Stomach (tissue), 9 donors: ENCODE results near the gene MSGN1. TPM values are rescaled to one million over a fixed set of nuclear protein-coding genes. Genes with fewer than 3 reads are reported as not detected.

Experiments used
- DNase-seq, 2 donors: peaks; one replicate each; pipeline versions ENCODE4 v3.0.0 to v3.0.0-alpha.2; 2013 to 2019
- H3K27ac ChIP-seq, 5 donors: fragments of 200-600 bp in 4 of 5; sonication (generic) in 4 of 5; one replicate each; pipeline ENCODE4 v1.5.1; 2013 to 2019; ENCODE audit warnings: mild to moderate bottlenecking in 1 of 5, moderate library complexity in 1 of 5
- H3K27me3 ChIP-seq, 3 donors: fragments of 200-600 bp; sonication (generic); one replicate each; pipeline ENCODE4 v1.5.1; 2017 to 2019; ENCODE audit warnings: mixed run types in 1 of 3
- H3K36me3 ChIP-seq, 4 donors: fragments of 200-600 bp; sonication (generic); 1 replicate in 3 of 4; 2 replicates in 1 of 4; pipeline ENCODE4 v1.5.1; 2016 to 2019
- H3K4me1 ChIP-seq, 4 donors: fragments of 200-600 bp; sonication (generic); one replicate each; pipeline ENCODE4 v1.5.1; 2016 to 2019
- H3K4me3 ChIP-seq, 4 donors: fragments of 200-600 bp; sonication (generic) in 3 of 4; one replicate each; pipeline ENCODE4 v1.5.1; 2016 to 2019; ENCODE audit warnings: mild to moderate bottlenecking in 1 of 4
- H3K9me3 ChIP-seq, 4 donors: fragments of 200-600 bp; sonication (generic); one replicate each; pipeline ENCODE4 v1.5.1; 2016 to 2019
- CTCF ChIP-seq, 7 experiments: fragments of 450-650 bp in 4 of 7; fragments of 200-600 bp in 3 of 7; sonication (generic) in 3 of 7; IDR thresholded peaks; one replicate each; pipeline ENCODE4 v1.5.1; 2016 to 2019; ENCODE audit warnings: antibody characterized with exemption in 7 of 7, control low read depth in 2 of 7, mild to moderate bottlenecking in 1 of 7
- EP300 ChIP-seq: sonication (generic); formaldehyde crosslinking; IDR thresholded peaks from one replicate; pipeline ENCODE4 v1.6.1; 2017; ENCODE audit warnings: antibody characterized with exemption
- POLR2A ChIP-seq, 4 donors: fragments of 450-650 bp; IDR thresholded peaks; one replicate each; pipeline ENCODE4 v1.6.1; 2016; ENCODE audit warnings: antibody characterized with exemption in 4 of 4, control low read depth in 2 of 4, mild to moderate bottlenecking in 1 of 4, moderate library complexity in 1 of 4
- POLR2AphosphoS5 ChIP-seq, 3 donors: sonication (generic); formaldehyde crosslinking; IDR thresholded peaks; one replicate each; pipeline ENCODE4 v1.6.1; 2016; ENCODE audit warnings: antibody characterized with exemption in 3 of 3
- WGBS, 5 donors: extraction: QIAGEN DNeasy Blood & Tissue Kit in 3 of 5; methylation state at CpG; one replicate each; pipeline versions ENCODE4 v1.1.5 to v1.1.7; 2013 to 2018; 5-methylcytosine and 5-hydroxymethylcytosine counted together
- intact Hi-C: fragments of 100-400 bp; cut with DNase I; formaldehyde crosslinking; loops from one replicate; pipeline ENCODE4 v1.15.1; 2023; ENCODE audit warnings: low total_unique reads
- polyA plus RNA-seq, 3 donors: library from polyadenylated mRNA; stranded (reverse); fragments of 200-250 nt; gene quantifications; one replicate each; pipeline ENCODE4 v1.2.3, GENCODE V29; 2013
- total RNA-seq, 5 donors: library from RNA; depleted of rRNA; stranded (reverse); fragments of >200 nt; gene quantifications; one replicate each; pipeline versions ENCODE4 v1.1.0 to v1.2.3, GENCODE V29; 2014 to 2016
- donor health status: healthy with polysubstance abuse.
- donor health status: Bipolar disorder and iron deficiency.
- donor health status: healthy.

MSGN1 gene
- total and polyA plus RNA-seq, 8 donors: 0.75 TPM; not detected in 7

GRCh38 chr2:17813742-17814473 is 2.4 kb upstream of the MSGN1 start:
- TF ChIP-seq POLR2A (IDR thresholded peaks at IDR 0.05) (no peak), EP300 (no peak), POLR2AphosphoS5 (IDR thresholded peaks at IDR 0.05) (no peak), CTCF (IDR thresholded peaks at IDR 0.05) (no peak)
- no peak overlapping the region for H3K27ac ChIP-seq
- no peaks in the 10 kb centered on the region for H3K27me3 ChIP-seq
- peak in 1 of 2 donors; percentile 49 for DNase-seq
- WGBS, 5 donors: 67 to 70% (median 69%) methylated on average over 5 of the region's 5 CpGs
- H3K36me3 ChIP-seq: no peaks in the 10 kb centered on the region
- no peak overlapping the region for H3K4me3 ChIP-seq
- intact Hi-C loops: no loop called here
- no peaks in the 10 kb centered on the region for H3K4me1 ChIP-seq
- no peaks in the 10 kb centered on the region for H3K9me3 ChIP-seq

GRCh38 chr2:17814601-17815000 is 1.7 kb upstream of the MSGN1 start:
- no peaks in the 10 kb centered on the region for H3K4me1 ChIP-seq
- no peak overlapping the region for H3K27ac ChIP-seq
- TF ChIP-seq POLR2A (IDR thresholded peaks at IDR 0.05) (no peak), POLR2AphosphoS5 (IDR thresholded peaks at IDR 0.05) (no peak), CTCF (IDR thresholded peaks at IDR 0.05) (no peak)
- 75 to 83% (median 81%) methylated on average over 1 of the region's 1 CpG for WGBS, 5 donors
- no peaks in the 10 kb centered on the region for H3K9me3 ChIP-seq
- H3K4me3 ChIP-seq: no peak overlapping the region
- H3K36me3 ChIP-seq: no peaks in the 10 kb centered on the region
- intact Hi-C loops: no loop called here
- no peak for DNase-seq
- H3K27me3 ChIP-seq: no peaks in the 10 kb centered on the region

GRCh38 chr2:17815468-17816184 is 634 bp upstream of the MSGN1 start:
- TF ChIP-seq EP300 (no peak), POLR2A (IDR thresholded peaks at IDR 0.05) (no peak), CTCF (IDR thresholded peaks at IDR 0.05) (no peak), POLR2AphosphoS5 (IDR thresholded peaks at IDR 0.05) (no peak)
- 58 to 74% (median 64%) methylated on average over 5 to 8 of the region's 8 CpGs for WGBS, 5 donors
- H3K27ac ChIP-seq: peak overlapping the region in 1 of 5 donors; percentile 42
- no peak overlapping the region for H3K4me3 ChIP-seq
- no peaks in the 10 kb centered on the region for H3K36me3 ChIP-seq
- no peaks in the 10 kb centered on the region for H3K9me3 ChIP-seq
- H3K27me3 ChIP-seq: no peaks in the 10 kb centered on the region
- intact Hi-C loops: no loop called here
- no peak for DNase-seq
- no peaks in the 10 kb centered on the region for H3K4me1 ChIP-seq

GRCh38 chr2:17818235-17818815 is 2.1 kb downstream of the MSGN1 start:
- no peaks in the 10 kb centered on the region for H3K9me3 ChIP-seq
- no peak for TF ChIP-seq POLR2AphosphoS5 (IDR thresholded peaks at IDR 0.05)
- TF ChIP-seq POLR2A (IDR thresholded peaks at IDR 0.05): no peak
- no peak for TF ChIP-seq CTCF (IDR thresholded peaks at IDR 0.05)
- TF ChIP-seq EP300: no peak
- DNase-seq: no peak
- 66 to 83% (median 80%) methylated on average over 2 of the region's 2 CpGs for WGBS, 5 donors
- H3K4me1 ChIP-seq: peaks cover 0 to 10% (median 5%) of the 10 kb centered on the region in 4 donors
- H3K4me3 ChIP-seq: no peak overlapping the region
- H3K27me3 ChIP-seq: no peaks in the 10 kb centered on the region
- no peaks in the 10 kb centered on the region for H3K36me3 ChIP-seq
- intact Hi-C loops: no loop called here
- H3K27ac ChIP-seq: no peak overlapping the region
